Smooth muscle cell (in vitro differentiated cells): ENCODE data around the gene ZYX. TPM values are rescaled to one million over a fixed set of nuclear protein-coding genes. Genes with fewer than 3 reads are reported as not detected.
A peak's percentile ranks its signal among the peaks of the same experiment; 100 is the strongest.
"Not testable (repeated sequence)": the region's sequence is repeated elsewhere in the genome, so short reads cannot be mapped to it uniquely, and the experiment has no call there.

Source experiments
- DNase-seq: peaks from one replicate; lab custom pipeline; 2025; ENCODE audit not compliant: unreplicated experiment; lab: John Stamatoyannopoulos, UW
- H2AFZ ChIP-seq: fragments of 200-600 bp; sonication (generic); 2 replicates; pipeline ENCODE4 v1.6.0; 2016; ENCODE audit warnings: antibody characterized with exemption, low read depth, mild to moderate bottlenecking
- H3F3A ChIP-seq: fragments of 200-600 bp; sonication (generic); 2 replicates; pipeline ENCODE4 v1.6.0; 2017; ENCODE audit warnings: antibody characterized with exemption, low read depth
- H3K27ac ChIP-seq: fragments of 200-600 bp; sonication (generic); 2 replicates; pipeline ENCODE4 v1.5.1; 2016; ENCODE audit warnings: low read depth, mild to moderate bottlenecking
- H3K27me3 ChIP-seq: fragments of 200-600 bp; sonication (generic); 2 replicates; pipeline ENCODE4 v1.6.1; 2016; ENCODE audit warnings: low read depth, mild to moderate bottlenecking
- H3K36me3 ChIP-seq: fragments of 200-600 bp; sonication (generic); 2 replicates; pipeline ENCODE4 v1.5.1; 2016; ENCODE audit warnings: low read depth
- H3K4me1 ChIP-seq: fragments of 200-600 bp; sonication (generic); 2 replicates; pipeline ENCODE4 v1.5.1; 2016; ENCODE audit warnings: low read depth
- H3K4me2 ChIP-seq: fragments of 200-600 bp; sonication (generic); 2 replicates; pipeline ENCODE4 v1.6.0; 2016; ENCODE audit warnings: mild to moderate bottlenecking
- H3K4me3 ChIP-seq: fragments of 200-600 bp; sonication (generic); 2 replicates; pipeline ENCODE4 v1.5.1; 2016; ENCODE audit warnings: mild to moderate bottlenecking
- H3K79me2 ChIP-seq: fragments of 200-600 bp; sonication (generic); 2 replicates; pipeline ENCODE4 v1.6.0; 2016; ENCODE audit warnings: low read depth, mild to moderate bottlenecking
- H3K9ac ChIP-seq: fragments of 200-600 bp; sonication (generic); 2 replicates; pipeline ENCODE4 v1.6.0; 2016; ENCODE audit warnings: low read depth
- H3K9me3 ChIP-seq: fragments of 200-600 bp; sonication (generic); replicated peaks from 2 replicates; pipeline ENCODE4 v1.5.1; 2016; ENCODE audit warnings: low read depth
- H4K20me1 ChIP-seq: fragments of 200-600 bp; sonication (generic); 2 replicates; pipeline ENCODE4 v1.6.0; 2016; ENCODE audit warnings: low read depth
- WGBS: methylation state at CpG from one replicate; pipeline ENCODE4 v1.1.7; 2016; ENCODE audit warnings: low lambda C conversion rate; 5-methylcytosine and 5-hydroxymethylcytosine counted together
- polyA plus RNA-seq: library from polyadenylated mRNA; unstranded; fragments of >200 nt; fragmentation: Nextera tagmentation; extraction: Ambion mirVana; gene quantifications from 2 replicates; pipeline ENCODE4 v1.2.1, GENCODE V29; 2016
- total RNA-seq: library from RNA; depleted of rRNA; stranded (reverse); fragments of >200 nt; gene quantifications from 2 replicates; pipeline ENCODE4 v1.2.3, GENCODE V29; 2014
- TF ChIP-seq, protein P1 (sequence below): fragments of 200-600 bp; sonication (generic); IDR thresholded peaks from 2 replicates; pipeline ENCODE4 v1.5.1; 2017; ENCODE audit warnings: borderline replicate concordance, mild to moderate bottlenecking, antibody characterized with exemption; ENCODE audit not compliant: insufficient read depth, poor library complexity, severe bottlenecking

The ZYX gene
- total and polyA plus RNA-seq, 2 experiments from 2014 or later, result 71.1 to 322 TPM

DNA sequence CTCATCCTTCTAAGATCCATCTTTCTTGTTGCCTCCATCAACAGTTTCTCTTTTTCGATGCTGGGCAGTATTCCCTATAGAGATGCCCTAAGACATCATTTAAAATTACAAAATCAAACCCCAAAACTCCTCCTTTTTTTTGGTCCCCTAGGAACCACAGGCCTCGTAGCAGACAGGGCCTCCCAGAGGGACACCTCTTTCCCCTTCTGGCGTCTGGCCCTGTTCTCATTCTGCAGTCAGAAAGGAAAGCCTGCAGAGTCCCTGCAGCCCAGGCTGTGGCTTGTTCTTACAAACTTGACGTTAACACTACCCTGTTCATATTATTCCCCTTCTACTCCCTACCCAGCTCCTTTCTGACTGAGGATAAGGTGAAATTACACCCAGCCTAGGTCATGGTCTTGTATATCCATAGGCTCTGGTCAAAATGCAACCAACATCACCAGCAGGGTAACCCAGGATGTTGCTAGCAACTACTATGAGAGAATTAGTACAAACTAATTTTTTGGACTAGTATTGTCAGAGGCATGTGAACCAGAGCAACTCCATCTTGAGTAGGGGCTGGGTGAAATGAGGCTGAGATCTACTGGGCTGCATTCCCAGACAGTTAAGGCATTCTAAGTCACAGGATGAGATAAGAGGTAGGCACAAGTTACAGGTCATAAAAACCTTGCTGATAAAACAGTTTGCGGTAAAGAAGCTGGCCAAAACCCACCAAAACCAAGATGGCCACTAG is 31.0 kb downstream of the ZYX start:
- peaks cover 3% of the 10 kb centered on the region for H3F3A ChIP-seq
- DNase-seq, result no peak
- H3K27me3 ChIP-seq, result no peaks in the 10 kb centered on the region
- no peaks in the 10 kb centered on the region for H4K20me1 ChIP-seq
- no peak overlapping the region for H3K4me3 ChIP-seq
- H3K9ac ChIP-seq, result no peak overlapping the region
- no peaks in the 10 kb centered on the region for H3K9me3 ChIP-seq
- TF ChIP-seq, protein P1, sequence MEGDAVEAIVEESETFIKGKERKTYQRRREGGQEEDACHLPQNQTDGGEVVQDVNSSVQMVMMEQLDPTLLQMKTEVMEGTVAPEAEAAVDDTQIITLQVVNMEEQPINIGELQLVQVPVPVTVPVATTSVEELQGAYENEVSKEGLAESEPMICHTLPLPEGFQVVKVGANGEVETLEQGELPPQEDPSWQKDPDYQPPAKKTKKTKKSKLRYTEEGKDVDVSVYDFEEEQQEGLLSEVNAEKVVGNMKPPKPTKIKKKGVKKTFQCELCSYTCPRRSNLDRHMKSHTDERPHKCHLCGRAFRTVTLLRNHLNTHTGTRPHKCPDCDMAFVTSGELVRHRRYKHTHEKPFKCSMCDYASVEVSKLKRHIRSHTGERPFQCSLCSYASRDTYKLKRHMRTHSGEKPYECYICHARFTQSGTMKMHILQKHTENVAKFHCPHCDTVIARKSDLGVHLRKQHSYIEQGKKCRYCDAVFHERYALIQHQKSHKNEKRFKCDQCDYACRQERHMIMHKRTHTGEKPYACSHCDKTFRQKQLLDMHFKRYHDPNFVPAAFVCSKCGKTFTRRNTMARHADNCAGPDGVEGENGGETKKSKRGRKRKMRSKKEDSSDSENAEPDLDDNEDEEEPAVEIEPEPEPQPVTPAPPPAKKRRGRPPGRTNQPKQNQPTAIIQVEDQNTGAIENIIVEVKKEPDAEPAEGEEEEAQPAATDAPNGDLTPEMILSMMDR, result no peak
- peak overlapping the region; percentile 32 for H3K4me2 ChIP-seq
- no peak overlapping the region for H3K27ac ChIP-seq
- no peak overlapping the region for H2AFZ ChIP-seq
- no peaks in the 10 kb centered on the region for H3K36me3 ChIP-seq
- peaks cover 25% of the 10 kb centered on the region for H3K4me1 ChIP-seq
- H3K79me2 ChIP-seq, result no peaks in the 10 kb centered on the region
- 65% methylated on average over 5 of the region's 5 CpGs for WGBS

GRCh38 chr7:143413123-143413522 is 32.0 kb downstream of the ZYX start:
- Histone ChIP-seq H3K36me3 (no peaks in the 10 kb centered on the region), H3K9me3 (no peaks in the 10 kb centered on the region), H3K4me2 (peak overlapping the region; percentile 22), H3K27ac (peak overlapping the region; percentile 8), H3K4me1 (peaks cover 17% of the 10 kb centered on the region), H3K79me2 (no peaks in the 10 kb centered on the region), H2AFZ (peak overlapping the region; percentile 63), H4K20me1 (no peaks in the 10 kb centered on the region), H3K9ac (no peak overlapping the region), H3K27me3 (no peaks in the 10 kb centered on the region), H3K4me3 (no peak overlapping the region), H3F3A (peaks cover 2% of the 10 kb centered on the region)
- 73% methylated on average over 8 of the region's 8 CpGs for WGBS
- no peak for DNase-seq
- TF ChIP-seq, protein P1, result no peak

DNA sequence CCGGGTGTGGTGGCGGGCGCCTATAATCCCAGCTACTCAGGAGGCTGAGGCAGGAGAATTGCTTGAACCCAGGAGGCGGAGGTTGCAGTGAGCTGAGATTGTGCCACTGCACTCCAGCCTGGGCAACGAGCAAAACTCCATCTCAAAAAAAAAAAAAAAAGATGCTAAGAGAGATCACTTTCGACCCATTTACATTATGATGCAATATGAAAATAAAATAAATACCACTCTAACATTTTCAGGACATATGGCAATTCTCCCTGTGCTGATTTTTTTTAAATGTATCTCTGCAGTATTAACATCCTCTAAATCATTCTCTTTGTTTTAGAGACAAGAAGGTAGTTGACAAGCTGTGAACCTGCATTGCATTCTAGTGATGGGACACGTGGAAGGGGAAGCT is 34.1 kb downstream of the ZYX start:
- not testable (repeated sequence) for H2AFZ ChIP-seq

DNA sequence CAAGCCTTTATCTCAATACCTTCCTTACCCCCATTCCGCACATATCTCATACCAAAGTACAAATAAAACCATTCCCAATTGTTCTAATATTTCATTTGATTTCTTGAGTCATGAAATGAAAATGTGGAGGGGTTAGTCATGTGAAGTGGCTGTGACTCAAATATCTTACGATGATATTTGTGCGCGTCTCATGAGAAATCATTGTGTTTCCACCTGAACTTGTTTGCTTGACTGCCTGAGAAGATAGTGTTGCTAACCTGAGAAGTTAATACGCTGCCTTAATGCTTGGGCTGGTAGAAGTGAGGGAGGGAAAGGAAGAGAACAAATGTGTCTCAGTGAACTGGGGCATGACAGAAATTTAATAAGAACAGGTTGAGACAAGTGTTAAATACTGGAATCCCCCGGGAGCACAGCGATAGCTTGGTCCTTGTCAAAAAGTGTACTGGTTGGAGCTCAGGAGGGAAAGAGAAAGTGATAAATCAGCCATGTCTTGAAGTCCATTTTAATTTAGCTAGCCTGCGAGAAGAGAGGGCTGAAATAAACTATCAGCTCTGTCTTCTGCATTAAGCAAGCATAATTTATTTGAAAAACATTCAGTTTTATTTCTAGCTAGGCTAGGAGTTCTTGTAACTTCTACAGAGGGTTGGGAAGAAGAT is 34.7 kb downstream of the ZYX start:
- Histone ChIP-seq H3K4me1 (peaks cover 6% of the 10 kb centered on the region), H2AFZ (no peak overlapping the region), H3K9ac (no peak overlapping the region), H3K9me3 (no peaks in the 10 kb centered on the region), H3K79me2 (no peaks in the 10 kb centered on the region), H3F3A (no peaks in the 10 kb centered on the region), H3K4me2 (no peak overlapping the region), H4K20me1 (no peaks in the 10 kb centered on the region), H3K27me3 (no peaks in the 10 kb centered on the region), H3K4me3 (no peak overlapping the region), H3K27ac (no peak overlapping the region), H3K36me3 (no peaks in the 10 kb centered on the region)
- DNase-seq, result no peak
- WGBS, result 88% methylated on average over 8 of the region's 8 CpGs
- TF ChIP-seq, protein P1, result no peak

More for the DNA sequence above, 34.1 kb downstream of the ZYX start:
- not testable (repeated sequence) for DNase-seq, H3K4me2 ChIP-seq, H3F3A ChIP-seq, H3K27ac ChIP-seq, H3K79me2 ChIP-seq, H3K27me3 ChIP-seq, H3K36me3 ChIP-seq, H4K20me1 ChIP-seq, H3K4me3 ChIP-seq, H3K9me3 ChIP-seq, H3K9ac ChIP-seq
- H3K4me1 ChIP-seq, result peaks cover 12% of the 10 kb centered on the region
- WGBS, result 87% methylated on average over 7 of the region's 7 CpGs
